ENCODE measurements around the gene RALY. TPM values are rescaled to one million over a fixed set of nuclear protein-coding genes. Genes with fewer than 3 reads are reported as not detected.

The RALY gene
- total RNA-seq, 3 donors from 2014 or later = 152 to 229 (median 215) TPM

DNA sequence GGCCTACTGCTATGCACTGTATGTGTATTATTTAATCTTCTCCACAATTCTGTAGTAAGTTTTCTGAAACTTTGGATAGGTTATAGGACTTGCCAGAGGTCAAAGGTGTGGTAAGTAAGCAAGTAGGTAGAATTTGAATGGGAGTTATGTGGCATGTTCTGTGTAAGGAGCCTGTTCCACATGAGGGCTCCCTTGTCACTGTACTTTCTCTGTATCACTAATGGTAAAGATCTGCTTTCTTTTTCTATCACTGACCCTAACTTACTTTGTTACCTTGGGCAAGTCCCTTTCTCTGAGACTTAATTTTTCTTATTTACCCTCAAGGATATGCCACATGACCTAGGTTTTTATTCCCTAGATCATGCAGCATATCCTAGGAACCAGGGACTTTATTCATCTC is 68.0 kb downstream of the RALY start:
- ATAC-seq (no peak), DNase-seq (no peak)
- TF ChIP-seq, protein P1, sequence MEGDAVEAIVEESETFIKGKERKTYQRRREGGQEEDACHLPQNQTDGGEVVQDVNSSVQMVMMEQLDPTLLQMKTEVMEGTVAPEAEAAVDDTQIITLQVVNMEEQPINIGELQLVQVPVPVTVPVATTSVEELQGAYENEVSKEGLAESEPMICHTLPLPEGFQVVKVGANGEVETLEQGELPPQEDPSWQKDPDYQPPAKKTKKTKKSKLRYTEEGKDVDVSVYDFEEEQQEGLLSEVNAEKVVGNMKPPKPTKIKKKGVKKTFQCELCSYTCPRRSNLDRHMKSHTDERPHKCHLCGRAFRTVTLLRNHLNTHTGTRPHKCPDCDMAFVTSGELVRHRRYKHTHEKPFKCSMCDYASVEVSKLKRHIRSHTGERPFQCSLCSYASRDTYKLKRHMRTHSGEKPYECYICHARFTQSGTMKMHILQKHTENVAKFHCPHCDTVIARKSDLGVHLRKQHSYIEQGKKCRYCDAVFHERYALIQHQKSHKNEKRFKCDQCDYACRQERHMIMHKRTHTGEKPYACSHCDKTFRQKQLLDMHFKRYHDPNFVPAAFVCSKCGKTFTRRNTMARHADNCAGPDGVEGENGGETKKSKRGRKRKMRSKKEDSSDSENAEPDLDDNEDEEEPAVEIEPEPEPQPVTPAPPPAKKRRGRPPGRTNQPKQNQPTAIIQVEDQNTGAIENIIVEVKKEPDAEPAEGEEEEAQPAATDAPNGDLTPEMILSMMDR (IDR thresholded peaks at IDR 0.05) = no peak
- no peaks in the 10 kb centered on the region for H3K4me1 ChIP-seq (ENCODE audit: low read depth)
- no peaks in the 10 kb centered on the region for H3K9me3 ChIP-seq
- H3K4me3 ChIP-seq = no peak overlapping the region
- intact Hi-C loops (cut with DNase I, micrococcal nuclease) = loop anchor here in 1 of 2 donors (10.0 kb wide), 1 partner anchor 117 kb away; no protein-coding TSS in a partner anchor
- no peaks in the 10 kb centered on the region for H3K36me3 ChIP-seq (ENCODE audit: low read depth)

DNA sequence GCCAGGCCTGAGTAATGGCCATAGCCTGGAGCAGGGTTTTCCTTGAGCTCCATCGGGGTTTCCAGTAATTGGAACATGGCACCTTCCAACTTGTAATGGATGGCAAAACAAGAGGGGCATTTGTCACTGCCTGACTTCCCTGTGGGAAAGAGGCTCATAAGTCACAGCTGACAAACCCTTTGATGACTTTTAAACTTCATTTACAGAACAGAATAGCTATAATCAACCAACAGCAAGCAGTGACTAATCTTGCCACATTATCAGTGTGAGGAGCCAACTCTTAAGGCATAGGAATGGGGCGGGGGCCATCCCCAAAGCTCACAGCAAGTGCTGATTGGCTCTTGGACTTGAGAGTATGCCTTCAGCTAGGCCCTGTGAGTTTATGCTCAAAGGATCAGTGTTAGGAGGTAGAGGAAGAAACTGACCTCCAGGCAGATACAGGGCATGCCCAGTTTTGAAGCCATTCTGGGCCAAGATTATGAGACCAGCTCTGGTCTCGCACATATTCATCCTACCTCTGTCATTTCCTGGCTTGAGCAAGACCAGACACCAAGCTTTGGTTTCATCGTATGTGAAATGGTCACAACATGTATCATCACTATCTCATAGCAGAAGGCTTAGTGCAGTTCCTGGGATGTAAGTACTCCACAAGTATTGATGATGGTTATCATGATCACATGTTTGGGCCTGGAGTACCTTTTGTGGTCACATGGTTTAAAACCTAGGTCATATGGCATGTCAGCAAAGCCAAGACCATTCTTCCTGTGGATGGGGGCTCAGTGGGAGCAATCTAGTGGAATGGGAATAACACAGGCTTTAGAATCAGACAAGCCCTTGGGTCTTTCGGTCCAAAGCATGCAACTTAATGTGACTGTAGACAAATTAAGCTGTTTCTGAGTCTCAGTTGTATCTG is 69.1 kb downstream of the RALY start:
- no peaks in the 10 kb centered on the region for H3K9me3 ChIP-seq
- H3K4me3 ChIP-seq = no peak overlapping the region
- H3K4me1 ChIP-seq (ENCODE audit: low read depth) = peaks cover 4% of the 10 kb centered on the region
- DNase-seq (no peak), ATAC-seq (no peak)
- TF ChIP-seq, protein P1 (IDR thresholded peaks at IDR 0.05) = no peak
- no peaks in the 10 kb centered on the region for H3K36me3 ChIP-seq (ENCODE audit: low read depth)
- intact Hi-C loops (cut with DNase I, micrococcal nuclease) = loop anchor here in 1 of 2 donors (10.0 kb wide), 1 partner anchor 118 kb away; no protein-coding TSS in a partner anchor

DNA sequence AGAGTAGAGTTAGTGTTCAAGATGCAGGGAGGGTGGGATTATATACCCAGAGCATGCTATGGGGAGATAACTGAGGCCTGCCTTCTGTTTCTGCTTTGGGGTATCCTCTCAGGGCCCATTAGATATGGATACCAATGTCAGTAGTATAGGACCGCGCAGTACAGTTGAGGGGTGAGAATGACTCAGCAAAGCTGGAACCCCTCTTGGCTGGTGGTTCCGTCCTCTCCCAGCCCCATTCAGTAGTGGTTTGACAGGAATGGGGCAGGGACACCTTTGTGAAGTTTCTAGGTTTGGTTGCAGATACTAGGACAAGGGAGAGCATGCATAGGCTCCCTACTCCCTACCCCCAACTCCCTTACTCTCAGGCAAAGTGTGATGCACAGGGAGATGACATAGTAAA is 70.6 kb downstream of the RALY start:
- H3K36me3 ChIP-seq (ENCODE audit: low read depth) = no peaks in the 10 kb centered on the region
- no peak for ATAC-seq
- TF ChIP-seq, protein P1 (IDR thresholded peaks at IDR 0.05) = no peak
- no peaks in the 10 kb centered on the region for H3K9me3 ChIP-seq
- peaks cover 14% of the 10 kb centered on the region for H3K4me1 ChIP-seq (ENCODE audit: low read depth)
- no peak for DNase-seq
- intact Hi-C loops (cut with DNase I, micrococcal nuclease) = loop anchor here in 1 of 2 donors (10.0 kb wide), 1 partner anchor 119 kb away; no protein-coding TSS in a partner anchor
- H3K4me3 ChIP-seq = no peak overlapping the region

DNA sequence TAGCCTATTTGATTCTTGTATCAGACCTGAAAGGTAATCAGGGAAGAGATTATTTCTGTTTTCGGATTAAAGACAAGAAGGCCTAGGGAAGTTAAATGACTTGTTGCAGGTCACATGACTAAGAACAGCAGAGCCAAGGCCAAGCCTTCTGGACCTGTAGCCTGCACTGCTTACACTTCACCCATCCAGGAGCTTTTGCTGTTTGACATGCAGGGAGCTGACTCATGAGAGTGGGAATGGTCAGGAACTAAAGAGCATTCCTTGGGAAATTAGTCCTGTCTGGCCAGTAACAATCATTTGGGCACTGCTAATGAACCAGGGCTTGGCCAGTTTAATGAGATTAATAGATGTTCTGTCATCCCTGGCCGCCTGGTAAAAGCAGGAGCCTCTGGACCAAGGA is 71.5 kb downstream of the RALY start:
- no peak overlapping the region for H3K4me3 ChIP-seq
- H3K4me1 ChIP-seq (ENCODE audit: low read depth) = peaks cover 17% of the 10 kb centered on the region
- DNase-seq (no peak), ATAC-seq (no peak)
- intact Hi-C loops (cut with DNase I, micrococcal nuclease) = loop anchor here in 1 of 2 donors (10.0 kb wide), 1 partner anchor 120 kb away; no protein-coding TSS in a partner anchor
- no peaks in the 10 kb centered on the region for H3K9me3 ChIP-seq
- no peaks in the 10 kb centered on the region for H3K36me3 ChIP-seq (ENCODE audit: low read depth)
- TF ChIP-seq, protein P1 (IDR thresholded peaks at IDR 0.05) = no peak

DNA sequence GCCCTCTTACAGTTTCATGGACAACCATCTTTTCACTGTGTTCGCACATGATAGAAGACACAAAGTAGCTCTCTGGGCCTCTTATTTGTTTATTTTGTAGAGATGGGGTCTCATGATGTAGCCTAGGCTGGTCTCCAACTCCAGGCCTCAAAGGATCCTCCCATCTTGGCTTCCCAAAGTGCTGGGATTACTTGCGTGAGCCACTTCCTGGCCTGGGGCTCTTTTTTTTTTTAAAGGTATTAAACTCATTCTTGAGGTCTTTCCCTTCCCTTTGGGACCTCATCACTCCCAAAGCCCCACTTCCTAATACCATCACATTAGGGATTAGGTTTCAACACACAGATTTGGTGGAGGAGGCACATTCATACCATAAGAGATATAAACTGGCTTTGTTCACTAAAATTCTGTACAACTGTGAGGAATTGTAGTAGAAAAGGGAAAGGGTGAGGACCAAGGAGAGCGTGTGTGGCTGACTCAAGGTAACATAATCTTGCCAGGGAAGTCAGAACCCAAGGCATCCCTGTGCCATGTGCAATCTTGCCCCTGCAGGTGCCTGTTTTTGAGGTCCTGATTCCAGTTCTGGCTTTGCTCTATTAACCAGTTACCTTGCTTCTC is 72.9 kb downstream of the RALY start:
- H3K36me3 ChIP-seq (ENCODE audit: low read depth) = no peaks in the 10 kb centered on the region
- peaks cover 17% of the 10 kb centered on the region for H3K4me1 ChIP-seq (ENCODE audit: low read depth)
- no peaks in the 10 kb centered on the region for H3K9me3 ChIP-seq
- H3K4me3 ChIP-seq = no peak overlapping the region
- DNase-seq = peak in 1 of 3 donors; percentile 22
- TF ChIP-seq, protein P1 (IDR thresholded peaks at IDR 0.05) = no peak
- ATAC-seq = no peak
- intact Hi-C loops (cut with DNase I, micrococcal nuclease) = loop anchor here in 1 of 2 donors (10.0 kb wide), 1 partner anchor 122 kb away; no protein-coding TSS in a partner anchor
